NT2/D1 (cell line): ENCODE data around the gene FAM117A.

Source experiments
- DNase-seq: peaks from one replicate; pipeline ENCODE4 v3.0.0-alpha.2; 2011; ENCODE audit warnings: low read depth, low spot score
- H3K27me3 ChIP-seq: 2 replicates; pipeline ENCODE4 v1.6.0; 2011; ENCODE audit warnings: mild to moderate bottlenecking; ENCODE audit not compliant: insufficient read length, insufficient read depth
- H3K36me3 ChIP-seq: 2 replicates; pipeline ENCODE4 v1.6.1; 2011; ENCODE audit warnings: mild to moderate bottlenecking, low read length, mixed read lengths; ENCODE audit not compliant: insufficient read depth, insufficient read length
- H3K4me1 ChIP-seq: 2 replicates; pipeline ENCODE4 v1.5.1; 2011; ENCODE audit not compliant: insufficient read depth, insufficient read length
- H3K4me3 ChIP-seq: 2 replicates; pipeline ENCODE4 v1.5.1; 2011; ENCODE audit warnings: low read depth; ENCODE audit not compliant: insufficient read length
- H3K9ac ChIP-seq: 2 replicates; pipeline ENCODE4 v1.6.0; 2011; ENCODE audit warnings: low read depth; ENCODE audit not compliant: insufficient read length
- H3K9me3 ChIP-seq: 2 replicates; pipeline ENCODE4 v1.5.1; 2011; ENCODE audit warnings: mild to moderate bottlenecking, low read length; ENCODE audit not compliant: insufficient read depth
- SUZ12 ChIP-seq: IDR thresholded peaks from 2 replicates; pipeline ENCODE4 v1.6.1; 2011; ENCODE audit not compliant: insufficient read length, insufficient read depth; ENCODE audit errors: extremely low read depth
- YY1 ChIP-seq: IDR thresholded peaks from 2 replicates; pipeline ENCODE4 v1.6.1; 2011; ENCODE audit not compliant: insufficient read length, insufficient read depth
- ZNF274 ChIP-seq: IDR thresholded peaks from 2 replicates; pipeline ENCODE4 v1.6.1; 2011; ENCODE audit warnings: mild to moderate bottlenecking, low read depth, low read length

FAM117A gene

GRCh38 chr17:49667854-49668253, 96.1 kb downstream of the FAM117A start:
- no peaks in the 10 kb centered on the region for H3K27me3 ChIP-seq
- no peak overlapping the region for H3K4me3 ChIP-seq
- TF ChIP-seq ZNF274 (no peak), SUZ12 (no peak), YY1 (no peak)
- no peaks in the 10 kb centered on the region for H3K4me1 ChIP-seq
- DNase-seq: no peak
- H3K9ac ChIP-seq: no peak overlapping the region
- H3K36me3 ChIP-seq: no peaks in the 10 kb centered on the region
- no peaks in the 10 kb centered on the region for H3K9me3 ChIP-seq

GRCh38 chr17:49664706-49665211, 99.2 kb downstream of the FAM117A start:
- no peak for TF ChIP-seq YY1
- Histone ChIP-seq H3K36me3 (no peaks in the 10 kb centered on the region), H3K4me1 (no peaks in the 10 kb centered on the region), H3K9me3 (no peaks in the 10 kb centered on the region), H3K4me3 (no peak overlapping the region), H3K27me3 (no peaks in the 10 kb centered on the region), H3K9ac (no peak overlapping the region)
- no peak for DNase-seq
